K562 (cell line): ENCODE measurements around the gene MAP4K4. TPM values are rescaled to one million over a fixed set of nuclear protein-coding genes. Genes with fewer than 3 reads are reported as not detected.

ENCODE experiments used
- ATAC-seq: fragments of 200-7000 bp; cut with Tn5 transposase; 3 replicates; pipeline ENCODE4 v1.9.1; 2020; ENCODE audit warnings: moderate library complexity
- BruUV-seq: library from RNA; stranded (reverse); fragments of 400-500 nt; replicated peaks from 2 replicates; lab custom pipeline; 2021; lab: Mats Ljungman, UMichigan
- CTCF ChIA-PET: fragments of 300-600 bp; formaldehyde crosslinking; extraction: SDS; loops from one replicate; lab custom pipeline; 2021; ENCODE audit warnings: low intra/inter-chr PET ratio; lab: Yijun Ruan, JAX
- POLR2A ChIA-PET: fragments of 300-600, 350-650 bp; sonication (Branson Sonifier 250); formaldehyde crosslinking; extraction: SDS; loops from one replicate; lab custom pipeline; 2021; ENCODE audit warnings: antibody characterized with exemption, inconsistent platforms; lab: Yijun Ruan, JAX
- DNase-seq, 4 experiments: peaks; one replicate each; pipeline versions ENCODE4 v3.0.0 to v3.0.0-alpha.2; 2011 to 2018; ENCODE audit warnings: low spot score in 3 of 4, mixed read lengths in 3 of 4; ENCODE audit errors: extremely low read depth in 1 of 4
- FAIRE-seq: peaks from 2 replicates; lab custom pipeline; 2011; peaks lifted over from hg19 to GRCh38; lab: Jason Lieb, UNC
- H2AFZ ChIP-seq: 2 replicates; pipeline ENCODE4 v1.6.0; 2011; ENCODE audit warnings: low read depth, low read length, control low read depth, inconsistent platforms
- H3K27ac ChIP-seq: fragments of 200-600 bp; 3 replicates; pipeline ENCODE4 v1.8.0; 2011; ENCODE audit warnings: low read depth, mild to moderate bottlenecking, control low read depth, inconsistent platforms, low read length, moderate library complexity, mixed read lengths; ENCODE audit errors: extremely low read depth
- H3K27me3 ChIP-seq, 2 experiments: fragments of 300-600 bp in 1 of 2; 2 replicates in 1 of 2; 3 replicates in 1 of 2; pipeline versions ENCODE4 v1.6.0 to v1.8.0; 2011; ENCODE audit warnings: inconsistent platforms in 2 of 2, low read length in 2 of 2, mild to moderate bottlenecking in 1 of 2, mixed read lengths in 1 of 2, moderate library complexity in 1 of 2; ENCODE audit not compliant: control insufficient read depth in 2 of 2, insufficient read depth in 2 of 2
- H3K36me3 ChIP-seq: fragments of 300-600 bp; 3 replicates; pipeline ENCODE4 v1.8.0; 2011; ENCODE audit warnings: mild to moderate bottlenecking, low read length, inconsistent platforms; ENCODE audit not compliant: control insufficient read depth, insufficient read depth
- H3K4me1 ChIP-seq, 2 experiments: fragments of 200-600 bp in 1 of 2; replicated peaks in 1 of 2; 2 replicates in 1 of 2; 3 replicates in 1 of 2; pipeline versions ENCODE4 v1.5.1 to v1.8.0; 2011; ENCODE audit warnings: inconsistent platforms in 2 of 2, low read length in 2 of 2, mild to moderate bottlenecking in 1 of 2, mixed read lengths in 1 of 2, moderate library complexity in 1 of 2; ENCODE audit not compliant: control insufficient read depth in 2 of 2, insufficient read depth in 2 of 2
- H3K4me2 ChIP-seq: 2 replicates; pipeline ENCODE4 v1.6.1; 2011; ENCODE audit warnings: low read length, control low read depth, inconsistent platforms, mixed read lengths; ENCODE audit not compliant: insufficient read depth
- H3K4me3 ChIP-seq: fragments of 200-600 bp; sonication (generic), shearing (Covaris generic); 2 replicates; pipeline ENCODE4 v1.5.1; 2016; ENCODE audit warnings: control low read depth, inconsistent platforms
- H3K79me2 ChIP-seq: fragments of 200-600 bp; 3 replicates; pipeline ENCODE4 v1.8.0; 2011; ENCODE audit warnings: low read length, inconsistent platforms; ENCODE audit not compliant: control insufficient read depth, insufficient read depth
- H3K9ac ChIP-seq, 2 experiments: 2 replicates each; pipeline versions ENCODE4 v1.6.0 to v1.6.1; 2011; ENCODE audit warnings: low read depth in 2 of 2, low read length in 2 of 2, control low read depth in 1 of 2, inconsistent platforms in 1 of 2, mild to moderate bottlenecking in 1 of 2, mixed read lengths in 1 of 2; ENCODE audit not compliant: insufficient read depth in 1 of 2
- H3K9me1 ChIP-seq: one replicate; pipeline ENCODE4 v1.6.0; 2011; ENCODE audit warnings: inconsistent platforms, mild to moderate bottlenecking, low read length, moderate library complexity; ENCODE audit not compliant: control insufficient read depth, insufficient read depth
- H3K9me3 ChIP-seq: replicated peaks from 2 replicates; pipeline ENCODE4 v1.5.1; 2011; ENCODE audit warnings: low read depth, low read length, inconsistent platforms; ENCODE audit not compliant: control insufficient read depth, insufficient read depth
- H4K20me1 ChIP-seq: replicated peaks from 2 replicates; pipeline ENCODE4 v1.6.1; 2011; ENCODE audit warnings: low read length, inconsistent platforms, mixed read lengths; ENCODE audit not compliant: control insufficient read depth, insufficient read depth
- BRCA1 ChIP-seq, 2 experiments: fragments of 450-650 bp in 1 of 2; sonication (generic) in 1 of 2; formaldehyde crosslinking in 1 of 2; IDR thresholded peaks; 2 replicates each; pipeline versions ENCODE4 v1.5.0 to v1.6.1; 2017 to 2020; ENCODE audit warnings: mild to moderate bottlenecking in 1 of 2, missing genetic modification reagents in 1 of 2
- ETV6 ChIP-seq, 3 experiments: fragments of 150-350 bp in 1 of 3; sonication (generic) in 1 of 3; formaldehyde crosslinking in 1 of 3; IDR thresholded peaks; 2 replicates each; pipeline versions ENCODE4 v1.6.1 to v1.8.0; 2014 to 2022; ENCODE audit warnings: borderline replicate concordance in 2 of 3, low read depth in 2 of 3, antibody characterized with exemption in 1 of 3, low read length in 1 of 3, mild to moderate bottlenecking in 1 of 3, missing genetic modification reagents in 1 of 3
- PML ChIP-seq: IDR thresholded peaks from 2 replicates; pipeline ENCODE4 v1.6.1; 2012; ENCODE audit warnings: low read length, inconsistent platforms
- SMARCC2 ChIP-seq: fragments of 450-650 bp; IDR thresholded peaks from 2 replicates; pipeline ENCODE4 v1.6.1; 2017; ENCODE audit warnings: antibody characterized with exemption, moderate library complexity, mild to moderate bottlenecking, low read depth
- SOX6 ChIP-seq: fragments of 450-650 bp; IDR thresholded peaks from 2 replicates; pipeline ENCODE4 v1.6.1; 2014; ENCODE audit warnings: mild to moderate bottlenecking
- TRIM24 ChIP-seq, 2 experiments: fragments of 450-650 bp; IDR thresholded peaks; 2 replicates each; pipeline ENCODE4 v1.6.1; 2016
- WGBS: fragments of 100-300 bp; shearing (Covaris generic); methylation state at CpG from one replicate; pipeline ENCODE4 v1.1.6; 2016; ENCODE audit warnings: low coverage, mixed read lengths; ENCODE audit not compliant: insufficient coverage; ENCODE audit errors: missing lambda C conversion rate; 5-methylcytosine and 5-hydroxymethylcytosine counted together
- in situ Hi-C: fragments of 300-500 bp; cut with MboI; formaldehyde crosslinking; loops from 4 replicates; pipeline ENCODE4 v1.15.0; 2018; ENCODE audit warnings: inconsistent platforms, mixed read lengths
- intact Hi-C: fragments of 100-400 bp; cut with micrococcal nuclease; formaldehyde crosslinking; loops from 2 replicates; pipeline ENCODE4 v1.14.2; 2022
- polyA plus RNA-seq, 8 experiments: library from polyadenylated mRNA; depleted of rRNA in 4 of 8; stranded (reverse) in 5 of 8; unstranded in 3 of 8; fragments of >200 nt; fragmentation: Nextera tagmentation in 2 of 8; fragmentation: Illumina TruSeq in 1 of 8; extraction: Ambion mirVana in 2 of 8; extraction: Trizol in 1 of 8; gene quantifications; 2 replicates each; pipeline versions ENCODE4 v1.2.1 to v1.2.3, GENCODE V29; 2011 to 2014; ENCODE audit warnings: inconsistent platforms in 1 of 8, missing spikeins in 1 of 8
- total RNA-seq, 7 experiments: library from RNA; depleted of rRNA in 6 of 7; stranded (reverse); fragments of >200 nt in 6 of 7; fragmentation: Illumina TruSeq in 2 of 7; extraction: Trizol in 2 of 7; gene quantifications; 2 replicates each; pipeline versions ENCODE4 v1.2.1 to v1.2.3, GENCODE V29; 2011 to 2021; ENCODE audit warnings: low replicate concordance in 1 of 7

The MAP4K4 gene
- total and polyA plus RNA-seq, 9 of the 15 experiments (the other 6 are each of a cell fraction or from before 2014, with no cell fraction given): 7.6 to 76.4 (median 50.6) TPM

- no peak overlapping the region for H2AFZ ChIP-seq
- ChIA-PET POLR2A (interaction anchor here (0.6 kb wide), 1 partner anchor 278 kb away, joined by 3 read pairs; no protein-coding TSS in a partner anchor), CTCF (no interaction called here)
- H3K4me2 ChIP-seq: no peak overlapping the region
- H3K27me3 ChIP-seq: no peaks in the 10 kb centered on the region
- H3K9ac ChIP-seq: no peak overlapping the region
- no peaks in the 10 kb centered on the region; the same call in 1 of the 2 replicates for H4K20me1 ChIP-seq
- no peak for FAIRE-seq
- H3K9me3 ChIP-seq: no peaks in the 10 kb centered on the region
- 100% methylated on average over 1 of the region's 1 CpG for WGBS
- BruUV-seq: no TSS peak
- no peak for DNase-seq
- intact Hi-C loops: no loop called here
- H3K27ac ChIP-seq: no peak overlapping the region
- ATAC-seq: no peak
- no peaks in the 10 kb centered on the region for H3K4me1 ChIP-seq
- in situ Hi-C loops: no loop called here
- no peak overlapping the region for H3K4me3 ChIP-seq
- no peaks in the 10 kb centered on the region for H3K79me2 ChIP-seq
- no peaks in the 10 kb centered on the region for H3K9me1 ChIP-seq
- peaks cover 64% of the 10 kb centered on the region for H3K36me3 ChIP-seq
- TF ChIP-seq PML: no peak
Measured at GRCh38 chr2:101842471-101842870, 145.0 kb downstream of the MAP4K4 start.

- BruUV-seq: no TSS peak
- in situ Hi-C loops: no loop called here
Measured at GRCh38 chr2:101843048-101843447, 145.5 kb downstream of the MAP4K4 start.

More at GRCh38 chr2:101843048-101843447, 145.5 kb downstream of the MAP4K4 start:
- TF ChIP-seq BRCA1 (IDR thresholded peaks at IDR 0.05) (no peak), BRCA1 (CRISPR knock-in tag; IDR thresholded peaks at IDR 0.05) (no peak), TRIM24 (IDR thresholded peaks at IDR 0.05) (no peak), SOX6 (no peak), ETV6 (IDR thresholded peaks at IDR 0.05; ENCODE audit: borderline replicate concordance in 1 of 2, low read depth in 2 of 2, low read length in 1 of 2) (no peak), ETV6 (CRISPR knock-in tag; IDR thresholded peaks at IDR 0.05; ENCODE audit: borderline replicate concordance) (no peak), SMARCC2 (no peak)
- POLR2A ChIA-PET: no interaction called here
- Histone ChIP-seq H3K4me2 (no peak overlapping the region), H4K20me1 (no peaks in the 10 kb centered on the region; the same call in 1 of the 2 replicates), H3K27ac (no peak overlapping the region), H3K79me2 (no peaks in the 10 kb centered on the region), H3K27me3 (no peaks in the 10 kb centered on the region), H3K9me1 (no peaks in the 10 kb centered on the region), H3K36me3 (peaks cover 58% of the 10 kb centered on the region), H3K4me1 (no peaks in the 10 kb centered on the region), H3K9ac (no peak overlapping the region), H3K9me3 (no peaks in the 10 kb centered on the region), H2AFZ (no peak overlapping the region), H3K4me3 (no peak overlapping the region)
- FAIRE-seq (no peak), ATAC-seq (no peak), DNase-seq (no peak)
- CTCF ChIA-PET: no interaction called here
- WGBS: 60% methylated on average over 2 of the region's 2 CpGs
- intact Hi-C loops: no loop called here
